ENCODE measurements around the gene SLC22A12. TPM values are rescaled to one million over a fixed set of nuclear protein-coding genes. Genes with fewer than 3 reads are reported as not detected.

Gene SLC22A12
- total and polyA plus RNA-seq, 2 of the 8 experiments (the other 6 are each of a cell fraction or from before 2014, with no cell fraction given), result not detected

GRCh38 chr11:64639885-64640284 is 48.9 kb downstream of the SLC22A12 start:
- Histone ChIP-seq H3K27me3 (replicated peaks in 1 of 4; ENCODE audit: control insufficient read depth in 3 of 4, extremely low read depth in 1 of 4, insufficient read depth in 3 of 4, low read length in 3 of 4) (peaks cover 42 to 75% (median 63%) of the 10 kb centered on the region in 4 experiments), H3K4me1 (replicated peaks in 1 of 4; ENCODE audit: control insufficient read depth in 3 of 4, insufficient read depth in 4 of 4, low read length in 3 of 4) (peaks cover 4 to 30% (median 23%) of the 10 kb centered on the region in 4 experiments), H3K27ac (ENCODE audit: low read depth, low read length) (no peak overlapping the region), H4K8ac (ENCODE audit: extremely low read depth, insufficient read depth, low read length) (no peak overlapping the region), H2BK20ac (ENCODE audit: low read length) (no peak overlapping the region), H3K79me1 (ENCODE audit: low read depth, low read length) (no peaks in the 10 kb centered on the region), H4K20me1 (replicated peaks in 1 of 2; ENCODE audit: control insufficient read depth in 1 of 2, insufficient read depth in 2 of 2, low read length in 2 of 2) (peaks cover 2 to 13% of the 10 kb centered on the region in 2 experiments), H3K9me3 (ENCODE audit: insufficient read depth in 2 of 2, low read depth in 1 of 2, low read length in 1 of 2) (no peaks in the 10 kb centered on the region; a peak in 1 of 4 replicates), H3K4me2 (ENCODE audit: insufficient read depth in 1 of 2, low read depth in 2 of 2, low read length in 2 of 2) (no peak overlapping the region), H2AFZ (ENCODE audit: low read length) (no peak overlapping the region), H3K23me2 (ENCODE audit: low read depth, low read length) (peaks cover 25% of the 10 kb centered on the region), H3K14ac (ENCODE audit: insufficient read length) (no peak overlapping the region), H3K36me3 (ENCODE audit: control insufficient read depth in 2 of 4, insufficient read depth in 4 of 4, low read length in 3 of 4) (peaks cover 0 to 6% (median 0%) of the 10 kb centered on the region in 4 experiments; a peak in 1 of 8 replicates), H2BK12ac (ENCODE audit: low read depth, low read length) (no peak overlapping the region), H2BK15ac (ENCODE audit: low read length) (no peak overlapping the region), H3K56ac (replicated peaks; ENCODE audit: insufficient read length, low read depth, low read length) (no peak overlapping the region), H3K79me2 (ENCODE audit: control insufficient read depth in 1 of 2, insufficient read depth in 2 of 2, low read length in 2 of 2) (no peaks in the 10 kb centered on the region), H4K91ac (replicated peaks; ENCODE audit: insufficient read length, low read length) (no peak overlapping the region), H2BK120ac (replicated peaks; ENCODE audit: low read depth, low read length) (no peak overlapping the region), H4K5ac (ENCODE audit: insufficient read length, low read depth, low read length) (no peak overlapping the region), H3K4ac (replicated peaks; ENCODE audit: insufficient read length, low read depth, low read length) (no peak overlapping the region), H3K18ac (ENCODE audit: extremely low read depth, low read length) (no peak overlapping the region), H3K9ac (replicated peaks in 1 of 4; ENCODE audit: extremely low read depth in 1 of 4, low read depth in 3 of 4, low read length in 3 of 4) (no peak overlapping the region), H3K23ac (ENCODE audit: insufficient read length) (no peak overlapping the region), H3K4me3 (ENCODE audit: extremely low read depth in 1 of 4, insufficient read depth in 2 of 4, low read depth in 3 of 4, low read length in 4 of 4) (no peak overlapping the region), H2AK5ac (ENCODE audit: low read depth, low read length) (no peak overlapping the region; the same call in 1 of the 2 replicates), H2BK5ac (ENCODE audit: low read depth, low read length) (no peak overlapping the region)
- ChIA-PET CTCF (ENCODE audit: partially characterized antibody) (interaction anchor here (0.9 to 3.1 kb wide), 5 partner anchors 10 to 200 kb away, joined by 3 to 43 read pairs (median 7); no protein-coding TSS in a partner anchor), POLR2A (ENCODE audit: partially characterized antibody) (interaction anchor here (0.5 to 1.3 kb wide), 2 partner anchors 9 to 1808 kb away, joined by 3 to 5 read pairs; partner anchors contain the start of gene STX5)
- no peak for FAIRE-seq
- WGBS, 2 experiments (ENCODE audit: extremely low coverage in 1 of 2, insufficient coverage in 1 of 2, insufficient read length in 1 of 2, insufficient replicate concordance in 2 of 2, low coverage in 1 of 2, low lambda C conversion rate in 2 of 2, missing lambda C conversion rate in 1 of 2), result 72% methylated on average over 2 of the region's 4 CpGs; no CpG with 5 or more reads in 1 of the 2 experiments
- DNase-seq (ENCODE audit: low read depth in 1 of 2, low spot score in 2 of 2), result no peak
- TF ChIP-seq CHD2 (IDR thresholded peaks at IDR 0.05; ENCODE audit: low read length) (no peak), CREB1 (IDR thresholded peaks at IDR 0.05) (no peak), SIRT6 (IDR thresholded peaks at IDR 0.05; ENCODE audit: low read length) (no peak), ZNF274 (IDR thresholded peaks at IDR 0.05; ENCODE audit: borderline replicate concordance, extremely low read depth, low read length) (no peak), CBX8 (IDR thresholded peaks at IDR 0.05; ENCODE audit: borderline replicate concordance, low read depth, low read length) (no peak), SUZ12 (IDR thresholded peaks at IDR 0.05; ENCODE audit: low read length) (no peak), SAP30 (IDR thresholded peaks at IDR 0.05; ENCODE audit: insufficient read depth, insufficient replicate concordance, low read length) (no peak), MAX (IDR thresholded peaks at IDR 0.05) (no peak), EGR1 (IDR thresholded peaks at IDR 0.05; ENCODE audit: borderline replicate concordance, low read depth, low read length) (no peak), SP2 (IDR thresholded peaks at IDR 0.05; ENCODE audit: low read length) (no peak), RNF2 (IDR thresholded peaks at IDR 0.05; ENCODE audit: borderline replicate concordance, low read depth, low read length, missing control alignments, poor library complexity, severe bottlenecking) (no peak), TCF12 (IDR thresholded peaks at IDR 0.05; ENCODE audit: low read depth, low read length) (no peak), SIX5 (IDR thresholded peaks at IDR 0.05; ENCODE audit: low read depth, low read length) (no peak), HDAC2 (IDR thresholded peaks at IDR 0.05; ENCODE audit: borderline replicate concordance in 1 of 2, low read depth in 2 of 2, low read length in 2 of 2) (no peak)

Data from H1 (cell line).